Activated CD8-positive, alpha-beta memory T cell treated with anti-CD3 and anti-CD28 coated beads for 24 hours (primary cell): Measurements from ENCODE around the gene ASB3.
A peak's percentile ranks its signal among the peaks of the same experiment; 100 is the strongest.
"Not testable (repeated sequence)": the region's sequence is repeated elsewhere in the genome, so short reads cannot be mapped to it uniquely, and the experiment has no call there.

Experiments
- DNase-seq: peaks from one replicate; pipeline ENCODE4 v3.0.0-alpha.2; 2020

ASB3 gene, protein sequence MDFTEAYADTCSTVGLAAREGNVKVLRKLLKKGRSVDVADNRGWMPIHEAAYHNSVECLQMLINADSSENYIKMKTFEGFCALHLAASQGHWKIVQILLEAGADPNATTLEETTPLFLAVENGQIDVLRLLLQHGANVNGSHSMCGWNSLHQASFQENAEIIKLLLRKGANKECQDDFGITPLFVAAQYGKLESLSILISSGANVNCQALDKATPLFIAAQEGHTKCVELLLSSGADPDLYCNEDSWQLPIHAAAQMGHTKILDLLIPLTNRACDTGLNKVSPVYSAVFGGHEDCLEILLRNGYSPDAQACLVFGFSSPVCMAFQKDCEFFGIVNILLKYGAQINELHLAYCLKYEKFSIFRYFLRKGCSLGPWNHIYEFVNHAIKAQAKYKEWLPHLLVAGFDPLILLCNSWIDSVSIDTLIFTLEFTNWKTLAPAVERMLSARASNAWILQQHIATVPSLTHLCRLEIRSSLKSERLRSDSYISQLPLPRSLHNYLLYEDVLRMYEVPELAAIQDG

DNA sequence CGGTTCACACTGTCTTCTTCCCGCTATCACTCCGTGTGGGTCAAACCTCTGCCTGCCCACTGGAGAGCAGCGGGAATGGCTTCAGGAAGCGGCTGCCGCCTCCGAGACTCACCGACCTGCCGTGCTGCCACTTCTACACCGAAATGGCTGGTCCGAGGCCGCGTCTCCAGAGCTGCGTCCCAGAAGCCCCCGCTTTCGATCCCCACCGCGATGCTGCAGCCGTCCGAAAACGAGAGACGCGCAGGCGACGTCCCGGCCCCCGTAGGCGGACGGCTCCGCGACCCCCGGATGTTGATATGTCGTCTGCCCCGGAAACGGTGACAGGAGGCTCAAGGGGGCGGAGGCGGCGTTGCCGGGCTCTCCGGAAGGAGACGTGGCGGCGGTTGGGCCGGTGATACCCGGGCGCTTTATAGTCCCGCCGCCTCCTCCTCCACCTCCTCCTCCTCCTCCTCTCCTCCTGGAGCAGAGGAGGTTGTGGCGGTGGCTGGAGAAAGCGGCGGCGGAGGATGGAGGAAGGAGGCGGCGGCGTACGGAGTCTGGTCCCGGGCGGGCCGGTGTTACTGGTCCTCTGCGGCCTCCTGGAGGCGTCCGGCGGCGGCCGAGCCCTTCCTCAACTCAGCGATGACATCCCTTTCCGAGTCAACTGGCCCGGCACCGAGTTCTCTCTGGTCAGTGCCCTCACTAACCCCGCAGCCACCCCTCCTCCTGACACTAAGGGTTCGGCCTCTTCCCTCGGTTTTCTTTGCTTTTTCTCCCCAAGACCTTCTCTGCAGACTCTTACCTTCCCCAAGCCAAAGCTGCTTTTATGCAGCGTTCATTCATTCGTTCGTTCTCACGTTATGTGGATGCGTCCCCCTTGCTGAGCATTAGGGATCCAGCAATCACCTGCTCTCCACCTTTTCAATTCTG, at the start of gene ASB3, which contains the start of gene ERLEC1:
Gene ASB3 (minus strand): TSS at position 249 of the 909 bp plus-strand sequence. CDS start 21,381 bp downstream, outside the sequence.
Gene ERLEC1 (plus strand): TSS at position 340 of the 909 bp plus-strand sequence. CDS start 167 bp downstream, at position 507.
- DNase-seq: peak; percentile 93

DNA sequence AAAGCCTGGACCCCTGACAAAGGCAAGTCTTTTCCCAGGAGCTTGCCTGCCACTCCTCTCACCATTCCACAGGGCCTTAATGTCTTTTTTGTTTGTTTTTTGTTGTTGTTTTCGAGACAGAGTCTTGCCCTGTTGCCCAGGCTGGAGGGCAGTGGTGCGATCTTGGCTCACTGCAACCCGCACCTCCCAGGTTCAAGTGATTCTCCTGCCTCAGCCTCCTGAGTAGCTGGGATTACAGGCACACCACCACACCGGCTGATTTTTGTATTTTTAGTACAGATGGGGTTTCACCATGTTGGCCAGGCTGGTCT, 43.2 kb upstream of the ASB3 start:
- DNase-seq: not testable (repeated sequence)

DNA sequence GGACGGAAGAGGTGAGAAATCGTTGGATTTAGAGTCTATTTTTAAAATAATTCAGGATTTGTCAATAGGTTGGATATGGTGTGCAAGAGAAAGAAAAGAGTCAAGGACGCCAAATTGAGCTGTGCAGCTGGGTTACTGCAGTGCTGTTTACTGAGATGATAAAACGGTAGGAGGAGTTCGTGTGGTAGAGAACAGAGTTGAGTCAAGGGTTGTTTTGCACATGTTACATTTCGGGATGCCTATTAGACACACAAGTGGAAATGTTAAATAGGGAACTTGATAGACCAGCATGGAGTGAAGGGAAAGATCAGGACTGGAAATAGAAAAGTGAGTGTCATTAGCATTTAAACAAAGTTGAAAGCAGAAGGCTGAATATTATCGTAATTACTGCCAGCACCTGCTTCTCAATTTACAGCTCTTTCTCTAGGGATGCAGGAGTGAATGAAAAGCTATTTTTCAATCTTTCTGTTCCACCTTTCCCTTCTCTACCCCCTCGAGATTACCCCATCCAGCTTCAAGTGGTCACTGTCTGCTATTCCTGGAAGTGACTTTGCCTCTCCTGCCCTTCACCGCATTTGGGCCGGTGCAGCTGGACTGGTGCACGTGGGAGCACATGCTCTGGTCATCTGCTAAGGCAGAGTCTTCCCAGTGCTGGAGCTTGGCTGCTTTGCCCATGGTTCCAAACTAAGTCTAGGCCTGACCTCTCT, 42.7 kb upstream of the ASB3 start:
- no peak for DNase-seq

DNA sequence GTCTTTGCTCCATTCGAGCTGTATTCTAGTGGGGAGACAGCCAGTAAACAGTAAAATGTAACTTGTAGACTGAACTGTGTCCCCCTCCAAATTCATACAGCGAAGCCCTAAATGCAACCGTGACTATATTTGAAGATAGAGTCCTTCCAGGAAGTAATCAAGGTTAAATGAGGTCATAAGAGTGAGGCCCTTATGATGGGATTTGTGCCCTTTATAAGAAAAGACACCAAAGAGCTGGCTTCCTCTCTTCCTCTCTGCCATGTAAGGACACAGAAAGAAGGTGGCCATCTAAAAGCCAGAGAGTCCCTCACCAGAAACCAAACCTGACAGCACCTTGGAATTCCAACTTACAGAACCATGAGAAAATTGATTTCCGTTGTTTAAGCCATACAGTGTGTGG, 41.6 kb upstream of the ASB3 start:
- no peak for DNase-seq

DNA sequence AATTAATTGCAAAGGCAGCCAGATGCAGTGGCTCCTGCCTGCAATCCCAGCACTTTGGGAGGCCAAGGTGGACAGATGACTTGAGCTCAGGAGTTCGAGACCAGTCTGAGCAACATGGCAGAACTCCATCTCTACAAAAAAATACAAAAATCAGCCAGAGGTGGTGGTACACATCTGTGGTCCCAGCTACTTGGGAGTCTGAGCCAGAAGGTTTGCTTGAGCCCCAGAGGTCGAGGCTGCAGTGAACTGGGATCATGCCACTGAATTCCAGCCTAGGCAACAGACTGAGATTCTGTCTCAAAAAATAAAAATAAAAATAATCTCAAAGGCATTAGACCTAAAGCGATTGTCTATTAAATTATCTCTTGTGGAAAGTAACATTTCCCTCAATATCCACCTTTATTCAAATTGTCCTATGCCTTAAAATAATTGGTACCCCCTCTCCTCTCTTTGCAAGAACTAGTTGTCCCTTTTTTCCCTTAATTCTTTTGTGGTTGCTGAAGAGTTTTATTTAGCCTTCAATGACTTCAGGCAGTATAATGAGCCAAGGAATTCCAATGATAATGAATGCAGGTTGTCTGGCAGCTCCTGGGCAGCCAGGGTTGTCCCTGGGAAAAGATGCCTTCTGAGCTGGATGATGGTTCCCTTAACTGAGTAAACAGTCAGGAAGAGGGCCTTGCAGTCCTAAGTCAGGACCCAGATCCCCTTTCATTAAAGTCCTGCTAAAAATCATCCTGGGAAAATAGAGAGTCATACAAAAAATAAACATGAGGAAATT, 40.8 kb upstream of the ASB3 start:
- DNase-seq: no peak

DNA sequence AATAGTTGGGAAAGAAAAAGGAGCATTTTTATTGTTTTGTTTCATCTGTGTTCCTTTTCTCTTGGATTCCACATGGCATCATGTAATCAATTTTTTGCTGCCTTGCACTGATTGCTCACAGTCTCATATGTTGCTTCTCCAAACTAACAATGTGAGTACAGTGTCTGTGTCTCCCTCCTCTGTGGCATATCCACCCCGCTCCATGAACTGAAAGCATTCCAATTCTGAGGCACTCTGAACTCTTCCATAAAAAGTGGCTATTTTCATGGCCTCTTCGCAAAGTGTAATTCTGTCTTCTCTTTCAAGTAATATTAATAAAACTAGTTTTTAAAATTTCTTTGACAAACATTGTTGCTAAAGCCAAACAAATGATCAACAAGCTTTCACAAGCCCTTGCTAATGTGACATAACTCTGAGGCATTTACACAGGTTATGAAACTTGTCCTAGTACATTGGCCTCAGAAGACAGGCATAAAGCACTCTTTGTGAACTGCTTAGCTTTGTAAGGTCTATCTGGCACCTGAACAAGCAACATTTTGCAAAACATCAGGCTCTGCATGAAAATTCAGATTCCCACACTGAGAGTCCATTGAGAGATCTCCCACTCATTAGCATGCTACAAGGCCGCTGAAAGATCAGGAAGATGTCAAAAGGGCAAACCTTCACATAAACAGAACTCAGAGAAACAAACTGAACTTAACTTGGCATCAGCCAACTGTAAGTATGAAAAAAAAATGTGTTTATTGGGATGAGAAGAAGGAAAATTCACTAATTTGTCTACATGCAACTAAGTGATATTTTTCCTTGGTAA, 40.0 kb upstream of the ASB3 start:
- DNase-seq: no peak

DNA sequence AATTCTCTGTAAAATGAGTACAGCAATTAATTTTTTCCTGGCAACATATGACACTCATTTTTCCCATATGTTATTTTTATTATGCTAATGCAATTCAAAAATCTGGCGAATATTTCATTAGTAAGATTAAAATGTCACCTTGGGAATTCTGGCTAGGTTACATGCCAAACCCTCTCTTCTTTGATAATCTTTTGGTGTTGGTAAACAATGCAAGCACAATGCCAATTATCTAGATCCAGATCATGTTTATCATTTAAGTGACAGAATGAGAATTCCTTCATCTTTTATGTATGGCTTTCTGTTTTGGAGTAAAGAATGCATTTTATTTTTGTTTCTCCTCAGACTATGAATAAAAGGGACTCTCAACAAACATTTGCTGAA, 39.3 kb upstream of the ASB3 start:
- no peak for DNase-seq

DNA sequence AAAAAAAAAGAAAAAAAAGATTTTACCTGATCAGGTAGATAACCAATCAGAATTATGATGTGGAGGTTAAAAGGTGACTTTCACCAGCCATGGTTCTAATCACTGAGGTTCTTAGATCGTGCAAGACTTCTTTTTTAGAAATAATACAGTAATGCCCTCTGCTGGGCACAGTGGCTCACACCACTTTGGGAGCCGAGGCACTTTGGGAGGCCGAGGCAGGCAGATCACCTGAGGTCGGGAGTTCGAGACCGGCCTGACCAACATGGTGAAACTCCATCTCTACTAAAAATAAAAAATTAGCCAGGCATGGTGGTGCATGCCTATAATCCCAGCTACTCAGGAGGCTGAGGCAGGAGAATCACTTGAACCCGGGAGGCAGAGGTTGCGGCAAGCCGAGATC, 36.9 kb upstream of the ASB3 start:
- DNase-seq: not testable (repeated sequence)

DNA sequence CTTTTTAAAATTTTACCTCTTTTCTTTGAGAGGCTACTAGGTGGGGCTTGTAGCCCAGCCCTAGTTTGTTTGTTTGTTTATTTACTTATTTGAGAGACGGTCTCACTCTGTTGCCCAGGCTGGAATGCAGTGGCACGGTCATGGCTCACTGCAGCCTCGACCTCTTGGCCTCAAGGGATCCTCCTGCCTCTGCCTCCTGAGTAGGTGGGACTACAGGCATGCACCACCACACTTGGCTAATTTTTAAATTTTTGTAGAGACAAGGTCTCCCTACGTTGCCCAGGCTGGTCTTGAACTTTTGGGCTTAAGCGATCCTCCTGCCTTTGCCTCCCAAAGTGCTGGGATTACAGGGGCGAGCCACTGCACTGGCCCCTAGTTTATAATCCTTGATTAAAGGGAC, 35.1 kb upstream of the ASB3 start:
- DNase-seq: no peak

DNA sequence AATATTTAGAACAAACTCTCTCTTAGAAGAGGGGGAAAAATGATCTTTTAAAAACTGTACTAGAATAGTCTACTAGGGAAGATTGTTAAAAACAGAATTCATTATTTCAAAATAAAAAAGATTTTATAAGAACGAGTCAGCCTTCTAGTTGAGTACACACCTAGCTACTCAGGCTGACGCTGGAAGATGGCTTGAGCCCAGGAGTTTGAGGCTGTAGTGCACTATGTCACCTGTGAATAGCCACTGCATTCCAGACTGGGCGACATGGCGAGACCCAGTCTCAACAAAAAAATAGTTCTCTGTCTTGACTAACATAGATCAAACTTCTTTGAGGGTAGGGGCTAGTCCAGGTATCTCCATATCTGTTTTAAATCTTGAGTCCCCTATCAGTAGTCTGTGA, 34.0 kb upstream of the ASB3 start:
- no peak for DNase-seq

DNA sequence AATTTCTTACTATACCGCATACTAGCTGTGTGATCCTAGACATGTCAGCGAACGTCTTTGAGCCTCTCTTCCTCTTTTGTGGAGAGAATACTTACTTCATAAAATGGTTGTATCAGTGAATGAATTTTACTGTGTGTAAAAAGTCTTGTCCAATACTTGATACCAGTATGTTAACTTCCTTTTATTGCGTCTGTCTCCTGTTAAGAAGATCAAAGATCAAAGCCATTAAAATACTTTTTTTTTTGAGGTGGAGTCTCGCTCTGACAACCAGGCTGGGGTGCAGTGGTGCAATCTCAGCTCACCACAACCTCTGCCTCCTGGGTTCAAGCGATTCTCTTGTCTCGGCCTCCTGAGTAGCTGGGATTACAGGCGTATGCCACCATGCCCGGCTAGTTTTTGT, 33.3 kb upstream of the ASB3 start:
- DNase-seq: no peak

DNA sequence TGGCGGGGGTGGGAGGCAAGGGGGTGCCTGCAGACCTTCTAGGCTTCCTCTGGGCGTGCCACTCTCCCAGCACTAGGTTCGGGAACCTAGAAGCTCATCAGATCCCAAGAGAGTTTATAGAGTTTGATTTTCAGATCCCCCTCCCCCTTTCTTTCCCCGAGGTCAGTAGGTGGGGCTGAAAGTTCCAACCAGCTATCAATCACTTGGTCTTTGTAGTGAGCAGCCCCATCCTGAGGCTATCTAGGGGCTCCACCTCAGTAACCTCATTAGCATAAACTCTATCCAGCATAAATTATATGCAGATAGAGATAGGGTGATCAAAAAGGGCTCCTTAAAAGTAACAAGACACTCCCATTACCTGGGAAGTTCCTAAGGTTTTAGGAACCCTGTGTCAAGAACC, 32.9 kb upstream of the ASB3 start:
- DNase-seq: no peak

DNA sequence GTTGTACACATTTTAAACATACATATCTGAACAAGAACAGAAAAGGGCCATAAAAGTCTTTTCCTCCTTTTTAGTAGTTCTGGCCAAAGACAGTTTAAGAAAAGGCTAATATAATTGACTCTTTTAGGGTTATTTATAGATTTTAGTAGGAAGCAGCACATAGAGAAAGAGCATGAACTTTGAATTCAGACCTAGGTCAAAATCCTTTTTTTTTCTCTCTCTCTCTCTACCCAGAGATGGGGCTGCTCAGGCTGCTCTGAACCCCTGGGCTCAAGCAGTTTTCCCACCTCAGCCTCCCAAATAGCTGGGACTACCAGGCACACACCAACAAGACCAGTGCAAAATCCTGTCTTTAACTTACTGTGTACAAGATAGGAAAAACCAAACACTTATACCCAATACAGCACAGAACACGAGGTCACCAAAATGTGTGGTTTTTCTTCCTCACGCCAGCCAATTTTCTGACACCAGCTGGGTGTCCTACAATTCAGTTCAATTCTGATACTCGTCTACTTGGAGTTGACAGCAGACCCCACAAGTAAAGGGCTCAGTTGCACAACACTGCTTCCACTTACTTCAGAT, 32.2 kb upstream of the ASB3 start:
- no peak for DNase-seq

DNA sequence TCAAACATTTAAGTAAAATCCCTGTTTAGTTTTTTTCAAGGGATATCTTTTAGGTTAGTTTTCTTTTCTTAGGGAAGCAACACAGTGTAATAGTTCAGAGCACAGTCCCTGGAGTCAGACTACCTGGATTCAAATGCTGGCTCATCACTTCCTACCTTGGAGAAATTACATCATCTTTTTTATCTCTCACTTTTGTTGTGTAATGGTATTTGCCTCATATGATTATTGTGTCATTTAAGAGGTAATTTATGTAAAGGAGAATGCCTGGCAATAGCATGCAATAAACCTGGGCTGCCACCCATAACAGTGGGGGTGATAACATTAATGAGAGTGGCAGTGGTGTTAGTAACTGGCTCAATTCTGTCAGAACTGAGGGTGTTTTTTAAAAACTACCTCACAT, 26.4 kb upstream of the ASB3 start:
- DNase-seq: no peak

DNA sequence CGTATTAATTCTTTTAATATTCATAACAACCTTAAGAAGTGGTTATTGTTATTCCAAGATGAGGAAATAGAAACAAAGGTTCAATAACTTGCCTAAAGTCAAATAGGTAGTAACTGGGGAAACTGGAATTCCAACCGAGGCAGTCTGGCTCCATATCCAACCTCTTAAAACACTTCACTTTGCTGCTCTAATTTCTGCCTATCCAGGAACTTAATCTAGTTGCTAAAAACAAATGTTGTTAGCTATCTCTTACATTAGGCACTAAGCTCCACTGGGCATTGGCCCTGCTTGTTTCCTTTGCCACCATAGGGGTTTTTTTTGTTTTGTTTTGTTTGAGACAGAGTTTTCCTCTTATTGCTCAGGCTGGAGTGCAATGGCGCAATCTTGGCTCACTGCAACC, 24.8 kb upstream of the ASB3 start:
- no peak for DNase-seq

DNA sequence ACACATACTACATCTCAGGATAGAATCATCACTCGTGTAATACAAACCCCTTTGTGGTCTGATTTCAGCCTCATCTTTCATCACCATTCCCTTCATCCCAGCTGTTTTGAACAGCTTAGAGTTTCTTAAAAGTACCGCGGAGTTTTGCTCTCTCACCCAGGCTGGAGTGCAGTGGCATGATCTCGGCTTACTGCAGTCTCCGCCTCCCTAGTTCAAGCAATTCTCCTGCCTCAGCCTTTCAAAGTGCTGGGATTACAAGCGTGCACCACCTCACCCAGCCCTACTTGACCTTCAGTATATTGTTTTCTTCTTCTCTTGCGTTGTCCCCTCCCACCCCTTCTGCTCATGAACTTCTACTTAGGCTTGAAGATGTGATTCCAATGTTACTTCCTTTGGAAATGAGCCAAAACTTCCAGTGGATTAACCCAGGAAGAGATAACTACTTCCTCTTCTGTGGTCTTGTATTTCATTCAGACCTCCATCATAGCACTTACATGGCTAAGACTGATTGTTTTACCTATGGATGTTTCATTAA, 15.9 kb upstream of the ASB3 start:
- DNase-seq: no peak

DNA sequence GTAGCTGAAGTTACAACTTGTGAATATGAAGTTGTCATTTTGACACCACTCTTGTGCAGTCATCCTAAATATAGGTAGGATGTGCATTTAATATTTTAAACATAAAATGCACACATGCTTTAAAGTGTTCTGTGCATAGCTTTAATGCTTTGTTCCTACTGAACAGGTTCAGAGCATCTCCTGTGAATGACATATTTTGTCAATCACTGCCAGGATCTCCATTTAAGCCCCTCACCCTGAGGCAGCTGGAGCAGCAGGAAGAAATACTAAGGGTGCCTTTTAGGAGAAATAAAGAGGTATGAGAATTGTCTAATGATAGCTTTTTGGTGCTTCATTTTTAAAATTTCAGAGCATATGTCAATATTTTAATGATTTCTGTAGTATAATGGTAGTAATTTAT, 14.8 kb upstream of the ASB3 start:
- no peak for DNase-seq

DNA sequence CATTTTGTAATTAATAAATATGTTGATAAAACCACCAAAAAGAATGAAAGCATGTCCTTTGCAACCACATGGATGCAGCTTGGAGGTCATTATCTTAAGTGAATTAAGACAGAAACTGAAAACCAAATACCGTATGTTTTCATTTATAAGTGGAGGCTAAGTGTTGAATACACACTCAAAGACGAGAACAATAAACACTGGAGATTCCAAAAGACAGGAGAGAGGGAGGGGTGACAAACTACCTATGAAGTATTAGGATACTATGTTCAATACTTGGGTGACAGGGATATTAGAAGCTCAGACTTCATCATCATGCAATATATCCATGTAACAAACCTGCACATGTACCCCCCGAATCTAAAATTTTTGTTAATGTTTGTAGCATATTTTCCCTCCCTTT, 7.1 kb upstream of the ASB3 start:
- no peak for DNase-seq

DNA sequence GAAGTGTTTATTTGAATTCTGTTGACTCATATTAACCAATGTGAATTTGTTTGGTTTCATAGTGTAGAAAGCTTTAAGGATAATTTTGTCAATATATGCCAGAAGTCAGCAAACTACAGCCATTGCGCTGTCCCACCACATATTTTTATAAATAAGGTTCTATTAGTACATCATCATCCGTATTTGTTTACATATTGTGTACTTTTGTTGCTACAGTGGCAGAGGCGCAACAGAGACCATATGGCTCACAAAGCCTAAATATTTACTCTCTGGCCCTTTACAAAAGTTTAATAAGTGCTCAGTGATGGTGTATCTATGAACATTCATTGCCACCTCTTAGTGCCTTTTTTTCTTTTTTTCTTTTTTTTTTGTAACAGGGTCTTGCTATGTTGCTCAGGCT, 6.5 kb upstream of the ASB3 start:
- no peak for DNase-seq

DNA sequence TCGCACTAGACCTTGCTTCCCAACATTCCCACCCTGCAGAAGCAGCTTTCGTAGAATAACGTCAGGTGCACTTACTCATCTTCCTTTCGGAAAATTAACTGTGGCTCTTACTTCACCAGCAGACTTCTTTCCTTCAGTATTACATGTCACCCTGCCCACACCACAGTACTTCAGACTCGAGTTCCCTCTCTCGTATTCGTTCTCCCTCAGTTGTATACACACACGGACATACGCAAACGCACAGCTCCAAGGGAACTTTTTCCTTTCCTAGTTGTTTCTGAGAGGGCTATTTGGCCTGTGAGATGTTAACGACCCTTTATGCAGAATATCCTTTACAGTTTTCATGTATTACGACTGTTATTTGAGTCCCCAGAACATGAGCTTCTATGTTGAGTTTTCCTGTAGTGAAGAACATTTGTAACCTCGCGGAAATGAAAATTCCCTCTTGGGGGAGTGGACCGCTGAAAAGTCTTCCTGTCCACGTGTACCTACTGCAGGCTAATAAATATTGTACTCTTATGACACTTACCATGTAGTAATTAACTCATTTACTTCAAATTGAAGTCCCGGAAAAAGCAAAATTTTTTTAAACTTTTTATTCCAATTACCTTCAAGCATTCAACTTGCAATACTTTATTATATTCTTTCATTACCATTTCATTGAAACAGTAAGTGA, 999 bp upstream of the ASB3 start:
- no peak for DNase-seq
